ENCODE data around the gene USB1.
"Not testable (repeated sequence)": the region's sequence is repeated elsewhere in the genome, so short reads cannot be mapped to it uniquely, and the experiment has no call there.

Gene USB1

DNA sequence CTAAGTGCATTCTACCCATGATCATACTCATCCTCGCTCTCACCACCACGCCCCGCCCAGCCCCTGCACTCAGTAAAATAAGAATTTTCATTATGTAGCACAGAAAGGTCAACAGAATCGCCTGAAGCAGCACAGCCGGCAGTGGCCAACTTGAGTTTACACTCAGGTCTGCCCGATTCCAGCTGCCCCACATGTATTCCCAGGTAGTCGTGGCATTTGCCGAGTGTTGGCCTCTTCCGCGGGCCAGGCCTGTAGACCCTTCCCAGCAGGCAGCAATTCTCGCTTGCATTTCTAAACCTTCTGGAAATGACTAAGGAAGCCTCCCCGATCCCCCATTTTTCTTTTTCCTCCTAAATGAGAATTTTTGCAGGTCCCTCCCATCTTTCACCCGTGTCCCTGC, 30.9 kb upstream of the USB1 start:
- DNase-seq (ENCODE audit: low read depth) = no peak

DNA sequence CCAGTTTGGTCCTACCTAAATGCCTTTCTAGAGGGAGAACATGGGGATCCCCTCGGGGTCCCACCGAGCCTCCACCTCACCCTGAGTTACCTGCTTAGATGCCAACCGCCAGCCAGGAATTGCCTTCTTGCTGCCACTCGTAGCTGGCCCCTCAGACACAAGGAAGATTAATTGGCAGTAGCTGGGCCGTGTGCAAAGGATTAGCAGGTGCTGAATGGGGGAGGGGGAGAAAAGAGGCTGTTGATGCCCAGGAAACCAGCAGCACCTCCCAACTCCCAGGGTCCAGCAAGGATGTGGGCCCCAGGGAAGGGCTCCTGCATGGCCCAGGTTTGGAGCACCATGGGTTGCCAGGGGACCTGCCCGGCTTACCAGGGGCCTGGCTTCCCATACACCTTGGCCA, 30.2 kb upstream of the USB1 start, which contains the start of gene CNGB1:
TSS of gene CNGB1 (minus strand) at position 159 of the 400 bp plus-strand sequence. CDS start 3,842 bp downstream, outside the sequence.
- DNase-seq (ENCODE audit: low read depth) = no peak

DNA sequence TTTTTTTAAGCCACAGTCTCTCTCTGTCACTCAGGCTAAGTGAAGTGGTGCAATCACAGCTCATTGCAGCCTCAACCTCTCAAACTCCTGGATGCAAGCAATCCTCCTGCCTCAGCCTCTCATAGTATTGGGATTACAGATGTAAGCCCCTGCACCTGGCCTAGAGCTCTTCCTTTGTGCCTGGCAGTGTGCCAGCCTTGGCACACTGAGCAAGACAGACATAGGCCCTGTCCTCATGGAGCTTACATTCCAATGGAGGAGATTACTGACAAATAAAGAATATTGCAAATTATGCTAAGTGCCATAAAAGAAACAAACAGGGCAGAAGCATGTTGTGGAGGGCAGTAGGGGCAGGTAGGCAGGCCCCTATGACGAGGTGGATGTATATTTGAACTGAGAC, 29.4 kb upstream of the USB1 start:
- no peak for DNase-seq (ENCODE audit: low read depth)

DNA sequence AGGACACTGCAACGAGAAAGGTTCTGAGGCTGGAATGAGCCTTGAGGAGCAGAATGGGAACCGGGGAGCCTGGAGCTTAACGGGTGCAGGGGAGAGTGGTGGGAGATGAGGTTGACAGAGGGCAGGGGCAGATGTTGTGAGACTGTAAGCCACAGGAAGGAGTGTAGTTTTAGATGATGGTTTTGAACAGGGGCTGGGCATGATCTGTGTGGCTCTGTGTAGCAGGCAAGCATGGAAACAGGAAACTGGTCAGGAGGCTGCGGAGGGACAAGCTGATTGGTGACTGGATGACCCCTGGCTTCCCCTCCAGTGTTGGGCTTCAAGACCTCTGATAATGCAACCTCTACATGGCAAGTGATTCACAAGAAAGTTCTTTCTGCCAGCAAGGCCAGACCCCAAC, 28.9 kb upstream of the USB1 start:
- DNase-seq (ENCODE audit: low read depth) = no peak

DNA sequence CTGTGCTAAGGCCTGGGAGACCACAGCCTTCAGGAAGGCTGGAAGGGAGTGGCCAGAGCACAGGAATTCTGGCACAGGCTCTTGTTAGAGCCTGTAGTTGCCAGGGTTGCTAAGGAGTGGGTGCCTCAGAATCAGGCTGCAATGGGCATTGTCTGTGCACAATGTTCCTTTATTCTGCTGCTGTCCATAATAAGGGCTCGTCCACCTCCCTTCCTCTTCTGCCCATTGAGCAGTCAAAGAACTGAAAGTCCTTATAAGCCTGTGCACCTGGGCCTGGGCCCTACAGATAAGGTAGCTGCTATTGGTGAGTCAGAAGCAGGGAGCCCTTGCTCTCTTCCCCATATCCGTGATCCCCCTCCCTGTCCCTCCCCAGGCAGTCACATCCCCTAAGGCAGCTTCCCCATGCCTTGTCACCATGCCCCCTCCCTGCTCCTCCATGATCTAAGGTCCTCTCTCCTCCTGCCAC, 24.8 kb upstream of the USB1 start:
- DNase-seq (ENCODE audit: low read depth) = no peak

DNA sequence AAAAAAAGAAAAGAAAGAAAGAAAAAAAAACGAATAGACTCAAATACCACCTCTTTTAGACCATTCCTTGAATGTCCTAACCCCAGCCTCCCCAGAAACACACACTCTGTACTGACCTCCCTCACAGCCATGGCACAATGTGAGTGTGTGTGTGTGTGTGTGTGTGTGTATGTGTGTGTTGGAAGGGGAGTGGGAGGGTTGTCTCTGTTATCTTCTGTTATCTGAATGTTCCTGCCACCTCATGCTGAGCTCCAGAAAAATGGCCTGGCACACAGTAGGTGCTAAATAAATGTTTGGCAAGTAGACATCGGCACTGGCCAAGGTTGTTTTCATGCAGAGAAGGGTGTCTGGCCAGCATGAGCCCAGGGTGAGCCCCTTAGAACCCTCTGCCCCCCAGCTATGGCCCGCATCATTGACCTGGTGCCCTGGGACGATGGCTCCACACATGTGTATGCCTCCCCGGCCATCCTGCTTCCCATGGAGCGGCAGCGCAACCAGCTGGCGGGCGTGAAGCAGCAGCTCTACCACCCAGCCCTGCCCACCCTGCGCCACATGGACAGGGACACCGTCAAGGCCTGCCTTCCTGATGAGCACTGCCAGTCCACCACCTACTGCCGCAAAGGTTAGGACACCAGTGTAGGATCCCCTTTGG, 23.7 kb upstream of the USB1 start:
- no peak for DNase-seq (ENCODE audit: low read depth)

DNA sequence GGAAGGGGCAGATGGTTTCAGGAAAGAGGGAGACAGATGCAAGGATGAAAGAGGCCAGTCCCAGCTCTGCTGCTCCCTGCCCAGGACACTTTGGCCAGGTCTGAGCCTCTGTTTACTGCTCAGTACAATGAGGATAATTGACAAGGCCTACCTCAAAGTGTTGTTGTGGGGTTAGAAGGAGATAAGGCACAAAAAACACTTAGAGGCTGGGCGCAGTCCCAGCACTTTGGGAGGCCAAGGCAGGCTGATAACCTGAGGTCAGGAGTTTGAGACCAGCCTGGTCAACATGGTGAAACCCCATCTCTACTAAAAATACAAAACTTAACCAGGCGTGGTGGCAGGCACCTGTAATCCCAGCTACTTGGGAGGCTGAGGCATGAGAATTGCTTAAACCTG, 23.1 kb upstream of the USB1 start:
- DNase-seq (ENCODE audit: low read depth) = not testable (repeated sequence)

DNA sequence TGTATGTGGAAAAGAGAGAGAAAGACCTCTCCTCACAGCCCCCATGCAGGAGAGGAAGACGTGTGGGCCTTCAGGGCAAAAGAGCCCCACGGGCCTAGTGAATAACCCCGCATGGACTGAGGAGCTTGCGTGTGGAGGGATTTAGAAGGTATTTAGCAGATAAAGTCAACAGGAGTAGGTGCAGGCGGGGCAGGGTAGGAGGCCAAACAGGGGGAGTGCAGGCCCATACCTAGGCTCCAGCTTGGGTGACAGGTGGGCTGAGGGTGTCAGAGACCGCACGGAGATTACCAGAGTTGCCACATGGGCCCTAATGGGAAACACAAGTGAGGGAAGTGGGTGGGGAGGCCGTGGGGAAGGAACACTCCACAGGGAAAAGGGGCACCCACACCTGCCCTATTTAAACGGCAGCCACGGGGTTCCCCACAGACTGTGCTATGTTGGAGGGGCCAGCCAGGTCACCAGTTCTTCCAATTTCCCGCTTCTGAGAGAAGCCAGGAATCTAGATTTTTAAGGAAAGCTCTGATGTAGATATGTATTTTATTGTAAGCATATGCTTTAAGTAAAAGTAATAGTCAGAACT, 22.1 kb upstream of the USB1 start:
- no peak for DNase-seq (ENCODE audit: low read depth)

DNA sequence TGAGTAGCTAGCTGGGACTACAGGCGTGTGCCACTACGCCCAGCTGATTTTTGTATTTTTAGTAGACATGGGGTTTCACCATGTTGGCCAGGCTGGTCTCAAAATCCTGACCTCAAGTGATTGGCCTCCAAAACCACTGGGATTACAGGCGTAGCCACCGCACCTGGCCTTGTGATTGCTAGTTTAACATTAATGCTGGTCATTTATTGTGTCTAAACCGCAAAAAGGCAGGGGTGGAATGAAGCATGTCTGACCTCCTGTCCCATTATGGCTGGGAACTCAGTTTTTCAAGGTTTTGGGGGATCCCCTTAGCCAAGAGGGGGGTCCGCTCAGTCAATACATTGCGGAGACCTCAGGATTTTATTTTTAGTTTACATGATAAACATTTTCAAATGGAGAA, 19.6 kb upstream of the USB1 start:
- no peak for DNase-seq (ENCODE audit: low read depth)

DNA sequence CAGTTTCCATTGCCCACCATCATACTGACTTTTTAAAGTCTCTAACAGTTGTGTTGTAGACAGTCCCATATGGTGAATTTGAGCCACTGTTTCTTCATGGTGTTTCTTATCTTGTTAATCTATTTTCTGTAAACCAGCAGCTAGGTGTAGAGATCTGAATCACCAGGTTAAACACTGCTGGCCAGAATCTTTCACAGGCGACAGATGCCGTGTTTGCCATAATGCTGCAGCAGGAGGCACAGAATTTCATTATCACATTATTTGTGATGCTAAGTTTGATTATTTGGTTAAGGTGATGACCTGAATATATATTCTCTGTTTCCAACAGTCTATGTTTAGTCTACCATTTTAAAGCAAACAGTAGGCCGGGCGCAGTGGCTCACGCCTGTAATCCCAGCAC, 18.8 kb upstream of the USB1 start:
- no peak for DNase-seq (ENCODE audit: low read depth)

DNA sequence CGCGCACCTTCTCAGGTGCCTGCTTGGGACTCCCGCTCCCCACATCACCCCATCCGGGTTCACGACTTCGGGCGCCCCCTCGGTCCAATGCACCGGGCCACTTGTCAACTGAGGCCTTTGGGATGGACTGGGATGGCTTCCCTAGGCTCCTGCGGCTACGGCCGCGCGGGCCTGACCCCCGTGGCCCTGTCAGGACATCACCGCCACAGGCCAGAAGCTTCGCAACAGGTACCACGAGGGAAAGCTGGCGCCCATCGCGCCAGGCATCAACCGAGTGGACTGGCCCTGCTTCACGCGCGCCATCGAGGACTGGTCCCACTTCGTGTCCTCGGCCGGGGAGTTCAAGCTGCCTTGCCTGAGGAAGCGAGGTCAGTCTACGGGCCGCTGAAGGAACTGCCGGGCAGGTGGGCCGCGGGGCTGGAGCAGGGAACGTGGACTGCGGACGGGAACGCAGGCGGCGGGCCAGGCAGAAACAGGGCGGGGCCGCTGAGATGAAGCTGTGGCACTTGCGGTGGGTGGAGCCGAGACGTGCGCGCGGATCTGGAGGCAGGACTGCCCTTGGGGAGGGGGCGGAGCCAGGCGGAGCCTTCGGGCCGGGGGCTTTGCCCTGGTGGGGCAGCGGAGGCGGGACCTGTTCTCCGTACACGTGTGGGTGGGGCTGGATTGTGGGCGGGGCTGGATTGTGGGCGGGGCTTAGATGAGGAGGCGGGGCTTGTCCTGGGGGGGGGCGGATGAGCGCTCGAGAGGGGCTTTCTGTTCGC, 16.6 kb upstream of the USB1 start:
- peak; percentile 78 for DNase-seq (ENCODE audit: low read depth)

DNA sequence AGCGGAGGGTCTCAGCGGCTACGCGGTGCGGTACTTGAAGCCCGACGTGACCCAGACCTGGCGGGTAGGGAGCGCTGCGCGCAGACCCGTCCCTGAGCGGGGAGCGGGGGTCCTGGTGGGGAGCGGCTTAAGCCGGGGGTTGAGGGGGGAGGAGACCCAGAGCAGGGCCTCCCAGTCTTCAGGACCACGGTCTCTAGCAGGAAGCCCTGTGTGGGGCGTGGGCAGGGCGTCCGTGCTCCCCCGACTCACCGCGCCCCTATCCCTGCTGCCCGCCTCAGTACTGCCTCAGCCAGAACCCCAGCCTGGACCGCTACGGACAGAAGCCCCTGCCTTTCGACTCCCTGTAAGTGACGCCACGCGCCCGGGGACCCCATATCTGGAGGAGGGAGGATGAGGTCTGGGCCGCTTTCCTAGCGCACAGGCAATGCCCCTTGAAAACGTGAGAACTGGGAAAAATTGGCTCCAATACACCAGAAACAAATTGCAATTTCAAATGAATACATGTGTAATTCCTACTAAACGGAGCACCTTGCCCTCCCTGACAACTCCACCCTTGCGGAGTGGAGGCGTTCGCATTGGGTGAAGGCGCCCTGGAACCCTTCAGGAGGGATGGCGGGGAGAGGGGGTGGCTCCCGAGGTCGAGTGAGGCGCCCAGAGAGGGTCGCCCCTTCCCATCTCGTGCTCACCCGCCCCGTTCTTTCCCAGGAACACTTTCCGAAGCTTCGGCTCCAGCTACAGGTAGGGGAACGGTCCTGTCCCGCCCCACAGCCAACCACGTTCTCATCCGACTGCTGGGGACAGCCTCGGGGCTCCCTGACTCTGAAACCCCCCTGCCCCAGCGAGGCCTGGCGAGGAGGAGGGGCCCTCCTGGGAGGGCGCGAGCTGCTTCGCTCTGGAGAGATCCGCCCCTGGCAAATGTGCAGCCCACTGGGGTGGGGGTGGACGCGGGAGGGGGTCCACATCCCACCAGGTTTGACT, 15.7 kb upstream of the USB1 start:
- no peak for DNase-seq (ENCODE audit: low read depth)

DNA sequence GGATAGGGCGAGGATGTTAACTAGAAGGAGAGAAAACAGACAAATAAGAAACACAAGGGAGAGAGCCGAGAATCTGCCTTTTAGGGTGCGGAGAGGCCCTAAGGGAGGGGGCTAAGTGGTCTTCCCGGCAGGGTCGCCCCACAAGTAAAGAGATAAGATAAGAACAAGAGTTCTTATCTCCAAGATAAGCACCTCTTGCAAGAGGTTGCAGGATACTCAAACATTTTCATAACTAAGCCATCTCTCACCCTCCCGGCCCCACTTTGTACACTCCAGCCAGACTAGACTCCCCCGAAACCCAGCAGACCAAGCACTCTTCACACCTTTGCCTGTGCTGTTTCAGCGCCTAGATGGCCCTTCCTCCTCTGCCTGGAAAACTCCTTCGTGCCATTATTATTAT, 15.0 kb upstream of the USB1 start:
- DNase-seq (ENCODE audit: low read depth) = no peak

DNA sequence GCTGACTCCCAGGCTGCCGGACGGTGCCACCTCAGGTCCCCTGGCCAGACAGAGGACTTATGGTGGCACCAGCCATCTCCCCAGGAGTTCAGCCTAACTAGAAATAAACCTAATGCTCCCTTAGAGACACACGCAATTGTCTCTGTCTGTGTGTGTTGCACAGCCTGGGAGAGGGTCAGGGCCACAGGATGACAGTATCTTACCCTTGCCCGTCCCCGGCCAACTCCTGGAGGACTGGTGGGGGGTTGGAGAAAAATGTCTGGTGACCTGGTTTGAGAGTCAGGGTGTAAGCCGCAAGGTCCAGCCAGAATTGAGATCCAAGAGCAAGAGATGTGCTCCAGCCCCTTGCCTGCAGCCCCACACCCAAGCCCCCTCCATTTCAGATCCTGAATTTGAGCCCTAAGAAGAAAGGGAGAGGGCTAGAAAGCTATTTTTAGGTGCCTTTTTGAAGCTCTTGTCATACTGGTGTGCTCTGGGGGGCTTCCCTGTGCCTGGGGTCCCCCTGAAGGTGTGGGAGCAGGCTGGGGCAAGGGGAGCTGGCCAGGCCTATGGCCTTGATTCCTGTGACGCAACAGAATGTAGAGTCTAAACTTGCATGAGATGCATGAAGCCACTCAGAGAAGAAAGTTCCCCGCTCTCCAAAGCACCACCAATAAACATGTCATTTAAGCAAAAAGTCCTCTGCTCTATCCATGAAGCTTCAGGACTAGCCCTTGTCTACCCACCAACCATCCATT, 13.6 kb upstream of the USB1 start:
- DNase-seq (ENCODE audit: low read depth) = no peak

DNA sequence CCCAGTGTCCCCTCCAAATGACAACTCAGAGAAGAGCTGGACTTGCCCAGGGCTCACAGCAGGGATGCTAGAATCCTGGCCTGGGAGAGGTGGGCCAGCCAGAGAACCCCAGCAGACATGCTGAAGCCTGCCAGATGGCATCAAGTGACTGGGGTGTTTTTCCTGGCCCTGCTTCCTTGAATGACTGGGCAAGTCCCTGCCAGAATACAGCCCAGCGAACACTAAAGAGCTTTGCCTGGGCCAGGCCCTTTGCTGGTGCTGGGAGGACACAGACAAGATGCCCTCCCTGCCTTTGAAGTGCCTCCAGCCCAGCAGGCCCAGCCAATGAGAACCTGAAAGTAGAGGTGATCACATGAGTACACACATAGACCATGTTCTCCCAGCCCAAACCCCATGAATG, 12.3 kb upstream of the USB1 start:
- no peak for DNase-seq (ENCODE audit: low read depth)

DNA sequence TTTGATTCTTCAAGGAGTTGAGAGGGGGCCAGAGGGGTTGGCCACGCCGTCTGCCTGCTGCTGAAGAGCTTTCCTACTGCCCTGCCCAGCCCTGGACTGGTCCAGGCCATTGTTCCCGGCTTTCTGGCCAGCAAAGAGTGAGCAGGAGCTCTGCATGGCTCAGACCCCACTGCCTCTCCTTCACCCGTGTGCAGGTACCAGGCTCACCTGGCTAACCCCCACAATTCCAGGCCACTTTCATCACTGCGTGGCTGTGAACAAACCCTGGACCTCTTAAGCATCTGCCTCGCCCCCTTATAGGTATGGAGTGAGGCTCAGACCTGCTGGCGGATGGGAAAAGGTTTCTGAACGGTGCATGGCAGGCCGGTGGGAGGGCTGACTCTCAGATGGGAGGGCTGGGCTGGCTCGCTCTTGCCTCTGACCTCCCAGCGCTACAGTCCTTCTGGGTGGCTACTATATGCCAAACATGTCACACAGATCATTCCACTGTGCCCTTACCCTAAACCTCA, 9.6 kb upstream of the USB1 start:
- DNase-seq (ENCODE audit: low read depth) = no peak

DNA sequence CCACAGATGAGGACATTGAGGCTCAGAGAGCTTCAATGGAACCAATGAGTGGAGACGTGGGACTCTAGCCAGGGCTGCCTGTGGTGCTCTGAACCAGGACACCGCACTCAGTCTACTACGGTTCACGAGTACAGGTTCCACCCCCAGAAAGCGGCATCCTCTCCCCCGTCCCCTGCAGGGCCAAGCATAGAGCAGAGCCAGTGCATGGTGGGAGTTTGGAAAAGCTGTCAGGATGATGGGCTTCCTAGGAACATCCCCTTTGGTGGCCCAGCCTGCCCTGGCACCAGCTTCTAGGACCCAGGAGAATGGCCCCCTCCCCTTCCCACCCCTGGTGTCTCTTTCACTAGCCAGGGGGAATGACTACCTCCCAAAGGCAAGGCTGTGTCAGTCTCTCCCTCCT, 9.1 kb upstream of the USB1 start:
- no peak for DNase-seq (ENCODE audit: low read depth)

DNA sequence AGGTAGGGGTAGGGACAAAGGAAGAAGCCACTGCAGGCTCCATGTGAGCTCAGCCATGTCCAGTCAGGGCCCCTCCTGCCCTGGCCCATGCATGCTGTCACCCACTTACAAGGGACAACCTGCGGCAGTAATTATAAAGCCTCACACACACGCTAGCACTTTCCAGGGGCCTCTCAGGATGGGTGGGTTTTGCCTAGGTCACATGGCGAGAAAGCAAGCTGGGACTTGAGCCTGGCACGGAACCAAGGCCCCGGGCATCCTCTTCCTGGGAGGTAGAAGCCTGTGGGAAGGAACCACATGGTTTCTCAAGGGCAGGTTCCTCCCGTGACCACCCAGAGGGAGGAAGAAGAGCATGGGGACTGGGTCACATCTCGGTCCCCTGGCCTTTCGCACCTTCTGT, 7.8 kb upstream of the USB1 start:
- DNase-seq (ENCODE audit: low read depth) = no peak

DNA sequence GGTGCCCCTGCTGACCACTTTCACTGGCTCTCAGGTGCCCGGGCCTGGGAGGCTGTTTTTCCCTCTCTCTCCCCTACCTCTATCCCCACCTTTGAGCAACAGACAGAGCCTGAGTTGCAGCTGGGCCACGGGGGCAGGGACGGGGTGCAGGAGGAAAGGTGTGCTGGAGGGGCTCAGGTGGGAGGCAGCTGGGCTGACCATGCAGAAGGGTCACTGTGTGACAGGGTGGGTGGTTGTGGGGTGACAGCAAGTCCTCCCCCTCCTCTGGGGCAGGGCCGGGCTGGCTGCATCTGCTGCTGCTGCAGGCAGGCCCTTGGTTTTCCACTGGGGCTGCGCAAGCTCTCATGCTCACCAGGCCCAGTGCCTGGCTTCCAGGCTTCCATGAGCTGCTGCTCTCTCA, 7.3 kb upstream of the USB1 start:
- DNase-seq (ENCODE audit: low read depth) = no peak

DNA sequence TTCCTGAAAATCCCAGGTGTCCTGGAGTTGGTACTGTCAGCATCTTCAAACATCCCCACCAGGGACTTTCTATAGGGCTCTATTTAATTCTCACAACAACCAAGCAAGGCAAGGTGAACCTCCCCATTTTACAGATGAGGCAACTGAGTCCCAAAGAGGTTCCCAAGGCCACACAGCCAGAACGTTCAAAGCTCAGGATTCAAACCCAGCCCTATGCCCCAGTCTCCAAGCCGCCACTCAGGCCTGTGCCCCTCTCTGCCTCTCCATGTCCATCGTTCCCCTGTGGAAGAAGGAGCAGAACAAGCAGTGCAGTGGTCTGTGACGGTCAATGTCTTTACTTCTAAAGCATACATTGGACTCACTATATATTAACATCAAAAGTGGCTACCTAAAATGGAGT, 6.8 kb upstream of the USB1 start:
- no peak for DNase-seq (ENCODE audit: low read depth)

DNA sequence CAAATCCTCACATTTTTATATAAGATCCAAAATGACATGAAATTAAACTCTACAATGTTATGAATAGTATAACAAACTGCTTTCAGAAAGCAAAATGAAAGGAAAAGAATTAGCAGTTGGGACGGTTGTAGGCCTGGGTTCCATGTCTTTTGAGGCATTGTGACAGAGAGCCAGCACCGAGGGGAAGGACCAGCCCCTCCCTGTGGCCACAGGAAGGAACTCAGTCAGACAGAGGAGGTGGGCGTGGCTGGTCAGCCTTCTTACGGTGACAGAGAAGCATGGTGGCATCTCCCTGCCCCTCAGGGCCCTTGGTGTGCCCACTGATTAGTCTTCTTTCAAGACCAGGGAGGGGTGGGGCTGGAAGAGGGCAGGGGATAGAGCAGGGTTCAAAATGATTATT, 6.4 kb upstream of the USB1 start:
- DNase-seq (ENCODE audit: low read depth) = no peak
